ENCODE measurements around the gene TMEM131L. TPM values are rescaled to one million over a fixed set of nuclear protein-coding genes. Genes with fewer than 3 reads are reported as not detected.

TMEM131L gene
- polyA plus RNA-seq, 3 donors, result 11.2 to 58.3 (median 26.0) TPM

GRCh38 chr4:153531000-153531358 lies 64.8 kb downstream of the TMEM131L start:
- intact Hi-C loops (cut with micrococcal nuclease), result no loop called here
- Histone ChIP-seq H3K27ac (ENCODE audit: low read depth in 1 of 2, low read length in 2 of 2) (peak overlapping the region in 1 of 2 donors; percentile 78), H3K36me3 (replicated peaks in 1 of 2; ENCODE audit: control insufficient read depth in 1 of 2, insufficient read depth in 2 of 2, low read length in 2 of 2) (peaks cover 0 to 18% of the 10 kb centered on the region in 2 donors), H3K9me3 (replicated peaks in 1 of 2; ENCODE audit: control insufficient read depth in 1 of 2, insufficient read depth in 1 of 2, low read length in 2 of 2) (no peaks in the 10 kb centered on the region), H3K79me2 (ENCODE audit: insufficient read depth, low read length) (peaks cover 97% of the 10 kb centered on the region), H3K4me1 (ENCODE audit: control insufficient read depth in 1 of 2, insufficient read depth in 2 of 2, low read length in 2 of 2) (peaks cover 50 to 54% of the 10 kb centered on the region in 2 donors), H4K20me1 (ENCODE audit: insufficient read depth, low read length) (peaks cover 100% of the 10 kb centered on the region), H3K9ac (ENCODE audit: insufficient read depth, low read length, poor library complexity, severe bottlenecking) (no peak overlapping the region), H3K4me3 (replicated peaks in 1 of 3; ENCODE audit: low read depth in 2 of 3, low read length in 3 of 3) (no peak overlapping the region), H3K27me3 (ENCODE audit: control insufficient read depth in 2 of 2, insufficient read depth in 2 of 2, low read length in 2 of 2) (no peaks in the 10 kb centered on the region), H3K4me2 (replicated peaks; ENCODE audit: extremely low read depth, low read length, poor library complexity, severe bottlenecking) (no peak overlapping the region), H2AFZ (ENCODE audit: insufficient read depth, low read depth, low read length, poor library complexity, severe bottlenecking) (no peak overlapping the region)
- DNase-seq, result no peak
- no peaks in the 10 kb centered on the region for H3K27me3 Mint-ChIP-seq (ENCODE audit: low read depth in 3 of 3)
- WGBS (ENCODE audit: insufficient coverage), result 100% methylated on average over 1 of the region's 1 CpG
- peaks cover 0 to 3% (median 0%) of the 10 kb centered on the region in 7 donors for H3K9me3 Mint-ChIP-seq
- TF ChIP-seq CTCF (IDR thresholded peaks at IDR 0.05), result no peak
- H3K4me1 Mint-ChIP-seq, result peaks cover 72% of the 10 kb centered on the region
- peak overlapping the region in 1 of 7 donors; percentile 79 for H3K27ac Mint-ChIP-seq
- peaks cover 26 to 33% of the 10 kb centered on the region in 2 donors for H3K36me3 Mint-ChIP-seq
- no peak overlapping the region for H3K4me3 Mint-ChIP-seq

- no peak overlapping the region for H3K4me3 ChIP-seq (replicated peaks in 1 of 3; ENCODE audit: low read depth in 2 of 3, low read length in 3 of 3)
- no peaks in the 10 kb centered on the region for H3K9me3 ChIP-seq (replicated peaks in 1 of 2; ENCODE audit: control insufficient read depth in 1 of 2, insufficient read depth in 1 of 2, low read length in 2 of 2)
- TF ChIP-seq CTCF (IDR thresholded peaks at IDR 0.05), result no peak
- no CpG with 5 or more reads among the region's 2 CpGs for WGBS (ENCODE audit: insufficient coverage)
- H3K27ac ChIP-seq (ENCODE audit: low read depth in 1 of 2, low read length in 2 of 2), result no peak overlapping the region
- H3K36me3 Mint-ChIP-seq, result peaks cover 31 to 35% of the 10 kb centered on the region in 2 donors
- H3K9me3 Mint-ChIP-seq, result no peaks in the 10 kb centered on the region
- H2AFZ ChIP-seq (ENCODE audit: insufficient read depth, low read depth, low read length, poor library complexity, severe bottlenecking), result no peak overlapping the region
- DNase-seq, result no peak
- H3K4me2 ChIP-seq (replicated peaks; ENCODE audit: extremely low read depth, low read length, poor library complexity, severe bottlenecking), result no peak overlapping the region
- peaks cover 100% of the 10 kb centered on the region for H4K20me1 ChIP-seq (ENCODE audit: insufficient read depth, low read length)
- intact Hi-C loops (cut with micrococcal nuclease), result no loop called here
- H3K4me1 Mint-ChIP-seq, result peaks cover 62% of the 10 kb centered on the region
- no peak overlapping the region for H3K4me3 Mint-ChIP-seq
- no peaks in the 10 kb centered on the region for H3K27me3 ChIP-seq (ENCODE audit: control insufficient read depth in 2 of 2, insufficient read depth in 2 of 2, low read length in 2 of 2)
- H3K27ac Mint-ChIP-seq, result peak overlapping the region in 1 of 7 donors; percentile 20
- H3K27me3 Mint-ChIP-seq (ENCODE audit: low read depth in 3 of 3), result no peaks in the 10 kb centered on the region
- H3K79me2 ChIP-seq (ENCODE audit: insufficient read depth, low read length), result peaks cover 98% of the 10 kb centered on the region
- peaks cover 0 to 22% of the 10 kb centered on the region in 2 donors for H3K36me3 ChIP-seq (replicated peaks in 1 of 2; ENCODE audit: control insufficient read depth in 1 of 2, insufficient read depth in 2 of 2, low read length in 2 of 2)
- no peak overlapping the region for H3K9ac ChIP-seq (ENCODE audit: insufficient read depth, low read length, poor library complexity, severe bottlenecking)
- H3K4me1 ChIP-seq (ENCODE audit: control insufficient read depth in 1 of 2, insufficient read depth in 2 of 2, low read length in 2 of 2), result peaks cover 39 to 43% of the 10 kb centered on the region in 2 donors
Observed at GRCh38 chr4:153531976-153532626, 65.9 kb downstream of the TMEM131L start.

All from CD14-positive monocyte (primary cell).